Lung (tissue), 12 donors: ENCODE results near the gene RTN4R. TPM values are rescaled to one million over a fixed set of nuclear protein-coding genes. Genes with fewer than 3 reads are reported as not detected.
"Not testable (repeated sequence)": the region's sequence is repeated elsewhere in the genome, so short reads cannot be mapped to it uniquely, and the experiment has no call there.

Experiments
- ATAC-seq: fragments of 200-7000 bp; cut with Tn5 transposase; one replicate; pipeline ENCODE4 v1.9.1; 2020; ENCODE audit warnings: moderate number of reproducible peaks; ENCODE audit not compliant: insufficient read depth, low FRiP score
- DNase-seq, 3 donors: peaks; one replicate each; pipeline ENCODE4 v3.0.0-alpha.2; 2013 to 2017
- H3K27ac ChIP-seq, 2 donors: one replicate each; pipeline ENCODE4 v1.5.1; 2013; ENCODE audit warnings: mild to moderate bottlenecking in 2 of 2, moderate library complexity in 2 of 2, control low read depth in 1 of 2, inconsistent platforms in 1 of 2, low read depth in 1 of 2, low read length in 1 of 2
- H3K27me3 ChIP-seq, 3 donors: one replicate each; pipeline ENCODE4 v1.5.1; 2013; ENCODE audit warnings: low read length in 2 of 3; ENCODE audit not compliant: control insufficient read depth in 3 of 3, insufficient read depth in 3 of 3
- H3K36me3 ChIP-seq, 4 donors: one replicate each; pipeline ENCODE4 v1.5.1; 2013; ENCODE audit warnings: low read length in 4 of 4, mild to moderate bottlenecking in 1 of 4, moderate library complexity in 1 of 4; ENCODE audit not compliant: control insufficient read depth in 4 of 4, insufficient read depth in 4 of 4
- H3K4me1 ChIP-seq, 5 donors: one replicate each; pipeline ENCODE4 v1.5.1; 2013; ENCODE audit warnings: low read length in 5 of 5, mild to moderate bottlenecking in 2 of 5, moderate library complexity in 1 of 5; ENCODE audit not compliant: control insufficient read depth in 5 of 5, insufficient read depth in 5 of 5
- H3K4me3 ChIP-seq: one replicate; pipeline ENCODE4 v1.5.1; 2013; ENCODE audit warnings: mild to moderate bottlenecking, control low read depth, moderate library complexity
- H3K9ac ChIP-seq, 2 donors: one replicate each; pipeline ENCODE4 v1.5.1; 2013; ENCODE audit warnings: low read length in 2 of 2, control low read depth in 1 of 2; ENCODE audit not compliant: insufficient read depth in 1 of 2
- H3K9me3 ChIP-seq, 4 donors: one replicate each; pipeline ENCODE4 v1.5.1; 2013; ENCODE audit warnings: low read length in 3 of 4, mild to moderate bottlenecking in 1 of 4, moderate library complexity in 1 of 4; ENCODE audit not compliant: control insufficient read depth in 4 of 4, insufficient read depth in 3 of 4
- WGBS, 2 donors: extraction: QIAGEN DNeasy Blood & Tissue Kit; methylation state at CpG; one replicate each; pipeline ENCODE4 v1.1.7; 2013; 5-methylcytosine and 5-hydroxymethylcytosine counted together
- polyA plus RNA-seq, 2 donors: library from polyadenylated mRNA; stranded (reverse); fragments of 200-250 nt; gene quantifications; one replicate each; pipeline ENCODE4 v1.2.1, GENCODE V29; 2013
- total RNA-seq, 2 donors: library from RNA; depleted of rRNA in 1 of 2; stranded (reverse); fragments of >200 nt in 1 of 2; gene quantifications; one replicate each; pipeline ENCODE4 v1.2.1, GENCODE V29; 2014 to 2021
- TF ChIP-seq, protein P1 (sequence below): IDR thresholded peaks from 2 replicates; pipeline ENCODE4 v1.5.1; 2012; ENCODE audit warnings: mild to moderate bottlenecking; ENCODE audit errors: control extremely low read depth, extremely low read depth
- donor health status: control.
- donor health status: control.
- donor health status: Bipolar disorder and iron deficiency.
- donor health status: healthy.
- donor health status: DM: yes; HTN: yes; CAD: no.

Gene RTN4R
- total and polyA plus RNA-seq, 4 donors, result 2.6 to 7.8 (median 4.3) TPM

- H3K36me3 ChIP-seq, result no peaks in the 10 kb centered on the region
- H3K4me1 ChIP-seq, result peaks cover 0 to 10% (median 0%) of the 10 kb centered on the region in 5 donors
- no peak overlapping the region for H3K9ac ChIP-seq
- no peak overlapping the region for H3K27ac ChIP-seq
- DNase-seq (no peak), ATAC-seq (no peak)
- TF ChIP-seq, protein P1, sequence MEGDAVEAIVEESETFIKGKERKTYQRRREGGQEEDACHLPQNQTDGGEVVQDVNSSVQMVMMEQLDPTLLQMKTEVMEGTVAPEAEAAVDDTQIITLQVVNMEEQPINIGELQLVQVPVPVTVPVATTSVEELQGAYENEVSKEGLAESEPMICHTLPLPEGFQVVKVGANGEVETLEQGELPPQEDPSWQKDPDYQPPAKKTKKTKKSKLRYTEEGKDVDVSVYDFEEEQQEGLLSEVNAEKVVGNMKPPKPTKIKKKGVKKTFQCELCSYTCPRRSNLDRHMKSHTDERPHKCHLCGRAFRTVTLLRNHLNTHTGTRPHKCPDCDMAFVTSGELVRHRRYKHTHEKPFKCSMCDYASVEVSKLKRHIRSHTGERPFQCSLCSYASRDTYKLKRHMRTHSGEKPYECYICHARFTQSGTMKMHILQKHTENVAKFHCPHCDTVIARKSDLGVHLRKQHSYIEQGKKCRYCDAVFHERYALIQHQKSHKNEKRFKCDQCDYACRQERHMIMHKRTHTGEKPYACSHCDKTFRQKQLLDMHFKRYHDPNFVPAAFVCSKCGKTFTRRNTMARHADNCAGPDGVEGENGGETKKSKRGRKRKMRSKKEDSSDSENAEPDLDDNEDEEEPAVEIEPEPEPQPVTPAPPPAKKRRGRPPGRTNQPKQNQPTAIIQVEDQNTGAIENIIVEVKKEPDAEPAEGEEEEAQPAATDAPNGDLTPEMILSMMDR, result no peak
- no peaks in the 10 kb centered on the region for H3K27me3 ChIP-seq
- WGBS, 2 donors, result 81 to 87% methylated on average over 20 to 21 of the region's 21 CpGs
- no peaks in the 10 kb centered on the region for H3K9me3 ChIP-seq
- H3K4me3 ChIP-seq, result no peak overlapping the region
Observed at GRCh38 chr22:20264614-20265452, 3.3 kb downstream of the RTN4R start.

GRCh38 chr22:20263404-20264281 lies 4.5 kb downstream of the RTN4R start:
- not testable (repeated sequence) for H3K27me3 ChIP-seq, H3K9me3 ChIP-seq, H3K4me3 ChIP-seq, DNase-seq, H3K36me3 ChIP-seq, ATAC-seq, H3K27ac ChIP-seq, H3K9ac ChIP-seq
- WGBS, 2 donors, result 92 to 97% methylated on average over 15 to 17 of the region's 17 CpGs
- H3K4me1 ChIP-seq, result peaks cover 0 to 10% (median 0%) of the 10 kb centered on the region in 5 donors

- Histone ChIP-seq H3K27ac (no peak overlapping the region), H3K9me3 (no peaks in the 10 kb centered on the region), H3K36me3 (no peaks in the 10 kb centered on the region), H3K4me1 (peaks cover 0 to 10% (median 0%) of the 10 kb centered on the region in 5 donors), H3K27me3 (no peaks in the 10 kb centered on the region), H3K9ac (no peak overlapping the region), H3K4me3 (no peak overlapping the region)
- TF ChIP-seq, protein P1, result no peak
- WGBS, 2 donors, result 87 to 94% methylated on average over 7 of the region's 7 CpGs
- no peak for ATAC-seq
- no peak for DNase-seq
Observed at GRCh38 chr22:20262582-20263147, 5.5 kb downstream of the RTN4R start.
